GM23338 (cell line): ENCODE data around the gene SIVA1. TPM values are rescaled to one million over a fixed set of nuclear protein-coding genes. Genes with fewer than 3 reads are reported as not detected.

Experiments
- ATAC-seq: fragments of 200-7000 bp; cut with Tn5 transposase; 3 replicates; pipeline ENCODE4 v1.9.1; 2020
- DNase-seq: peaks from one replicate; pipeline ENCODE4 v3.0.0-alpha.2; 2015; ENCODE audit warnings: low spot score
- H2AFZ ChIP-seq: fragments of 200-600 bp; sonication (generic); 2 replicates; pipeline ENCODE4 v1.8.0; 2016; ENCODE audit warnings: antibody characterized with exemption, mild to moderate bottlenecking, moderate library complexity
- H3F3A ChIP-seq: fragments of 200-600 bp; sonication (generic); replicated peaks from 2 replicates; pipeline ENCODE4 v1.8.0; 2017; ENCODE audit warnings: antibody characterized with exemption, mixed run types, low read depth
- H3K27ac ChIP-seq: fragments of 200-600 bp; sonication (generic); 2 replicates; pipeline ENCODE4 v1.6.1; 2016; ENCODE audit warnings: low read depth
- H3K27me3 ChIP-seq: fragments of 200-600 bp; sonication (generic); 2 replicates; pipeline ENCODE4 v1.8.0; 2016; ENCODE audit warnings: mild to moderate bottlenecking, mixed run types, moderate library complexity; ENCODE audit not compliant: insufficient read depth
- H3K36me3 ChIP-seq: fragments of 200-600 bp; sonication (generic); 2 replicates; pipeline ENCODE4 v1.8.0; 2016; ENCODE audit warnings: mild to moderate bottlenecking; ENCODE audit not compliant: insufficient read depth
- H3K4me1 ChIP-seq: fragments of 200-600 bp; sonication (generic); 2 replicates; pipeline ENCODE4 v1.8.0; 2016; ENCODE audit warnings: mild to moderate bottlenecking, moderate library complexity; ENCODE audit not compliant: insufficient read depth
- H3K4me2 ChIP-seq: fragments of 200-600 bp; sonication (generic); 2 replicates; pipeline ENCODE4 v1.7.1; 2017; ENCODE audit warnings: mixed run types
- H3K4me3 ChIP-seq: fragments of 200-600 bp; sonication (generic); 2 replicates; pipeline ENCODE4 v1.6.1; 2016; ENCODE audit warnings: mixed run types
- H3K79me2 ChIP-seq: fragments of 200-600 bp; sonication (generic); replicated peaks from 2 replicates; pipeline ENCODE4 v1.8.0; 2017; ENCODE audit warnings: mild to moderate bottlenecking; ENCODE audit not compliant: insufficient read depth
- H3K9me2 ChIP-seq: fragments of 200-600 bp; sonication (generic); 2 replicates; pipeline ENCODE4 v1.8.0; 2017; ENCODE audit not compliant: insufficient read depth
- H4K20me1 ChIP-seq: fragments of 200-600 bp; sonication (generic); replicated peaks from 2 replicates; pipeline ENCODE4 v1.8.0; 2017; ENCODE audit warnings: mild to moderate bottlenecking; ENCODE audit not compliant: insufficient read depth
- H3K27ac Mint-ChIP-seq: 2 replicates; pipeline ENCODE4 v1.8.0; 2020; ENCODE audit warnings: inconsistent platforms, mild to moderate bottlenecking, moderate library complexity, mixed read lengths
- H3K27me3 Mint-ChIP-seq: 3 replicates; pipeline ENCODE4 v1.8.0; 2022; ENCODE audit warnings: low read depth, mild to moderate bottlenecking, moderate library complexity, mixed read lengths, inconsistent platforms; ENCODE audit not compliant: insufficient read depth, poor library complexity
- H3K36me3 Mint-ChIP-seq: 3 replicates; pipeline ENCODE4 v1.8.0; 2021; ENCODE audit warnings: low read depth, mild to moderate bottlenecking, inconsistent platforms, moderate library complexity, mixed read lengths
- H3K4me1 Mint-ChIP-seq: 3 replicates; pipeline ENCODE4 v1.8.0; 2020; ENCODE audit warnings: mild to moderate bottlenecking, inconsistent platforms, mixed read lengths
- H3K4me3 Mint-ChIP-seq: 3 replicates; pipeline ENCODE4 v1.8.0; 2021; ENCODE audit warnings: moderate library complexity, mild to moderate bottlenecking, inconsistent platforms, mixed read lengths
- H3K9me3 Mint-ChIP-seq: 3 replicates; pipeline ENCODE4 v1.8.0; 2020; ENCODE audit warnings: moderate library complexity, mild to moderate bottlenecking, inconsistent platforms, mixed read lengths
- CTCF ChIP-seq, 2 experiments: fragments of 200-600 bp in 1 of 2; sonication (generic) in 1 of 2; conservative IDR thresholded peaks; 2 replicates each; pipeline versions ENCODE4 v1.5.1 to v1.6.1; 2016 to 2017; ENCODE audit warnings: antibody characterized with exemption in 2 of 2, low read depth in 2 of 2, mild to moderate bottlenecking in 2 of 2, moderate library complexity in 1 of 2
- EZH2 ChIP-seq: fragments of 200-600 bp; sonication (generic); IDR thresholded peaks from one replicate; pipeline ENCODE4 v1.8.0; 2017; ENCODE audit warnings: antibody characterized with exemption, mild to moderate bottlenecking, low read depth; ENCODE audit not compliant: unreplicated experiment
- EZH2phosphoT487 ChIP-seq: fragments of 200-600 bp; sonication (generic); IDR thresholded peaks from one replicate; pipeline ENCODE4 v1.8.1; 2018; ENCODE audit warnings: antibody characterized with exemption; ENCODE audit not compliant: unreplicated experiment
- NANOG ChIP-seq: IDR thresholded peaks from 2 replicates; pipeline ENCODE4 v1.6.1; 2016; ENCODE audit warnings: antibody characterized with exemption, borderline replicate concordance
- POLR2AphosphoS5 ChIP-seq: IDR thresholded peaks from 2 replicates; pipeline ENCODE4 v1.6.1; 2016; ENCODE audit warnings: antibody characterized with exemption, low read depth
- STAT1 ChIP-seq: IDR thresholded peaks from one replicate; pipeline ENCODE4 v1.6.1; 2016; ENCODE audit warnings: antibody characterized with exemption; ENCODE audit not compliant: unreplicated experiment
- polyA plus RNA-seq: library from polyadenylated mRNA; unstranded; fragments of >200 nt; fragmentation: Nextera tagmentation; extraction: Ambion mirVana; gene quantifications from 2 replicates; pipeline ENCODE4 v1.2.1, GENCODE V29; 2016
- total RNA-seq: library from RNA; depleted of rRNA; stranded (reverse); fragments of >200 nt; shearing (Covaris generic); gene quantifications from 2 replicates; pipeline ENCODE4 v1.2.3, GENCODE V29; 2014

SIVA1 gene
- total and polyA plus RNA-seq, 2 experiments from 2014 or later = 215 to 392 TPM

- H2AFZ ChIP-seq = peak within 1 kb of the TSS; percentile 93
Observed at GRCh38 chr14:104794993-104795780, 42.2 kb downstream of the SIVA1 start, which contains the start of gene AKT1. Gene AKT1 (minus strand): TSS chr14:104795748. CDS start chr14:104792643, 3,105 bp downstream.

GRCh38 chr14:104795781-104796686 lies 43.1 kb downstream of the SIVA1 start:
- Mint-ChIP-seq H3K36me3 (peaks cover 3% of the 10 kb centered on the region; the same call in 2 of the 3 replicates), H3K27ac (no peak overlapping the region), H3K27me3 (peaks cover 46% of the 10 kb centered on the region), H3K9me3 (no peaks in the 10 kb centered on the region), H3K4me3 (peak overlapping the region; percentile 60), H3K4me1 (peaks cover 43% of the 10 kb centered on the region)
- TF ChIP-seq POLR2AphosphoS5 = peak; percentile 48; the same call in 1 of the 2 replicates
- no peak for TF ChIP-seq CTCF (conservative IDR thresholded peaks at IDR 0.05; ENCODE audit: low read depth in 2 of 2)
- H2AFZ ChIP-seq = peak overlapping the region; percentile 93
- no peaks in the 10 kb centered on the region for H3K9me2 ChIP-seq
- peaks cover 46% of the 10 kb centered on the region for H3K27me3 ChIP-seq
- peaks cover 34% of the 10 kb centered on the region for H3K4me1 ChIP-seq
- H4K20me1 ChIP-seq = peaks cover 15% of the 10 kb centered on the region; the same call in 1 of the 2 replicates
- DNase-seq = peak; percentile 54
- H3K4me3 ChIP-seq = peak overlapping the region; percentile 72
- H3K4me2 ChIP-seq = peak overlapping the region; percentile 88
- H3F3A ChIP-seq = peaks cover 12% of the 10 kb centered on the region; the same call in 1 of the 2 replicates
- peak; percentile 7; the same call in 2 of the 3 replicates for ATAC-seq
- peaks cover 16% of the 10 kb centered on the region for H3K79me2 ChIP-seq
- no peaks in the 10 kb centered on the region for H3K36me3 ChIP-seq
- H3K27ac ChIP-seq = no peak overlapping the region

More at GRCh38 chr14:104794993-104795780, 42.2 kb downstream of the SIVA1 start, which contains the start of gene AKT1:
- Histone ChIP-seq H3K9me2 (no peaks in the 10 kb centered on the region), H3K4me3 (peak within 1 kb of the TSS; percentile 74), H3F3A (peaks cover 12% of the 10 kb centered on the region; the same call in 1 of the 2 replicates), H3K4me1 (peaks cover 34% of the 10 kb centered on the region), H3K27me3 (peaks cover 43% of the 10 kb centered on the region), H3K79me2 (peaks cover 16% of the 10 kb centered on the region), H3K4me2 (peak within 1 kb of the TSS; percentile 88), H3K36me3 (no peaks in the 10 kb centered on the region), H4K20me1 (peaks cover 15% of the 10 kb centered on the region; the same call in 1 of the 2 replicates), H3K27ac (no peak within 1 kb of the TSS)
- ATAC-seq = no peak; the same call in 2 of the 3 replicates
- DNase-seq = peak; percentile 45
- peaks cover 45% of the 10 kb centered on the region for H3K27me3 Mint-ChIP-seq
- H3K36me3 Mint-ChIP-seq = peaks cover 3% of the 10 kb centered on the region; the same call in 2 of the 3 replicates
- no peak within 1 kb of the TSS for H3K27ac Mint-ChIP-seq
- H3K4me3 Mint-ChIP-seq = peak within 1 kb of the TSS; percentile 76
- no peaks in the 10 kb centered on the region for H3K9me3 Mint-ChIP-seq
- H3K4me1 Mint-ChIP-seq = peaks cover 43% of the 10 kb centered on the region
- TF ChIP-seq EZH2 (no peak), NANOG (no peak), POLR2AphosphoS5 (no peak), STAT1 (no peak), CTCF (conservative IDR thresholded peaks at IDR 0.05; ENCODE audit: low read depth in 2 of 2) (no peak), EZH2phosphoT487 (no peak)
